ENCODE data around the gene SLC25A29. TPM values are rescaled to one million over a fixed set of nuclear protein-coding genes. Genes with fewer than 3 reads are reported as not detected.

The SLC25A29 gene
- total and polyA plus RNA-seq, 2 of the 13 experiments (the other 11 are each of a cell fraction or from before 2014, with no cell fraction given), result 12.2 to 17.2 TPM

- TF ChIP-seq ZNF770 (CRISPR knock-in tag; IDR thresholded peaks at IDR 0.05), result peak; percentile 40; the same call in 1 of the 2 replicates
- no peak for TF ChIP-seq SOX13 (IDR thresholded peaks at IDR 0.05)
- TF ChIP-seq SOX13 (CRISPR knock-in tag; conservative IDR thresholded peaks at IDR 0.05 in 1 of 2, IDR thresholded peaks at IDR 0.05 in 1 of 2), result no peak
- TF ChIP-seq ZKSCAN8 (CRISPR knock-in tag; IDR thresholded peaks at IDR 0.05; ENCODE audit: borderline replicate concordance), result no peak
- no peak for TF ChIP-seq CBX1 (IDR thresholded peaks at IDR 0.05; ENCODE audit: low read depth)
- TF ChIP-seq MTF1 (CRISPR knock-in tag; IDR thresholded peaks at IDR 0.05), result no peak
- TF ChIP-seq MED1 (CRISPR knock-in tag; IDR thresholded peaks at IDR 0.05), result peak; percentile 44; the same call in 1 of the 2 replicates
- TF ChIP-seq ZNF792 (CRISPR knock-in tag; IDR thresholded peaks at IDR 0.05), result no peak
- no peak for TF ChIP-seq DNMT1 (CRISPR knock-in tag; IDR thresholded peaks at IDR 0.05)
- no peak for TF ChIP-seq ARID2 (CRISPR knock-in tag; IDR thresholded peaks at IDR 0.05; ENCODE audit: borderline replicate concordance)
- TF ChIP-seq ZNF317 (CRISPR knock-in tag; IDR thresholded peaks at IDR 0.05), result no peak
- TF ChIP-seq, protein P1, sequence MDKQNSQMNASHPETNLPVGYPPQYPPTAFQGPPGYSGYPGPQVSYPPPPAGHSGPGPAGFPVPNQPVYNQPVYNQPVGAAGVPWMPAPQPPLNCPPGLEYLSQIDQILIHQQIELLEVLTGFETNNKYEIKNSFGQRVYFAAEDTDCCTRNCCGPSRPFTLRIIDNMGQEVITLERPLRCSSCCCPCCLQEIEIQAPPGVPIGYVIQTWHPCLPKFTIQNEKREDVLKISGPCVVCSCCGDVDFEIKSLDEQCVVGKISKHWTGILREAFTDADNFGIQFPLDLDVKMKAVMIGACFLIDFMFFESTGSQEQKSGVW (CRISPR knock-in tag; IDR thresholded peaks at IDR 0.05; ENCODE audit: borderline replicate concordance), result no peak
- no peak for TF ChIP-seq HOXA7 (CRISPR knock-in tag; IDR thresholded peaks at IDR 0.05)
- TF ChIP-seq ZNF766 (CRISPR knock-in tag; IDR thresholded peaks at IDR 0.05; ENCODE audit: borderline replicate concordance), result no peak
- no peak for TF ChIP-seq THAP7 (CRISPR knock-in tag; IDR thresholded peaks at IDR 0.05)
- TF ChIP-seq ESRRA (CRISPR knock-in tag; IDR thresholded peaks at IDR 0.05; ENCODE audit: low read depth), result 0 out of 2 replicates have a peak, but pooled peaks have one; percentile 41
- TF ChIP-seq FOXA1 (IDR thresholded peaks at IDR 0.05), result no peak
- TF ChIP-seq FOXA1 (CRISPR knock-in tag; IDR thresholded peaks at IDR 0.05), result no peak
- no peak for TF ChIP-seq ZNF839 (CRISPR knock-in tag; IDR thresholded peaks at IDR 0.05; ENCODE audit: borderline replicate concordance)
- TF ChIP-seq BCL6 (CRISPR knock-in tag; IDR thresholded peaks at IDR 0.05), result no peak
- TF ChIP-seq, protein P2, sequence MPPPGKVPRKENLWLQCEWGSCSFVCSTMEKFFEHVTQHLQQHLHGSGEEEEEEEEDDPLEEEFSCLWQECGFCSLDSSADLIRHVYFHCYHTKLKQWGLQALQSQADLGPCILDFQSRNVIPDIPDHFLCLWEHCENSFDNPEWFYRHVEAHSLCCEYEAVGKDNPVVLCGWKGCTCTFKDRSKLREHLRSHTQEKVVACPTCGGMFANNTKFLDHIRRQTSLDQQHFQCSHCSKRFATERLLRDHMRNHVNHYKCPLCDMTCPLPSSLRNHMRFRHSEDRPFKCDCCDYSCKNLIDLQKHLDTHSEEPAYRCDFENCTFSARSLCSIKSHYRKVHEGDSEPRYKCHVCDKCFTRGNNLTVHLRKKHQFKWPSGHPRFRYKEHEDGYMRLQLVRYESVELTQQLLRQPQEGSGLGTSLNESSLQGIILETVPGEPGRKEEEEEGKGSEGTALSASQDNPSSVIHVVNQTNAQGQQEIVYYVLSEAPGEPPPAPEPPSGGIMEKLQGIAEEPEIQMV (CRISPR knock-in tag; IDR thresholded peaks at IDR 0.05; ENCODE audit: low read depth), result 0 out of 2 replicates have a peak, but pooled peaks have one; percentile 21
- TF ChIP-seq SRY (CRISPR knock-in tag; IDR thresholded peaks at IDR 0.05), result no peak
- peak; percentile 30; the same call in 1 of the 2 replicates for TF ChIP-seq ZNF777 (CRISPR knock-in tag; IDR thresholded peaks at IDR 0.05)
- TF ChIP-seq MTERF4 (CRISPR knock-in tag; IDR thresholded peaks at IDR 0.05), result no peak
- TF ChIP-seq RARA (CRISPR knock-in tag; IDR thresholded peaks at IDR 0.05), result 0 out of 2 replicates have a peak, but pooled peaks have one; percentile 16
- TF ChIP-seq ZNF547 (CRISPR knock-in tag; IDR thresholded peaks at IDR 0.05), result peak; percentile 10; the same call in 1 of the 2 replicates
- TF ChIP-seq RBAK (CRISPR knock-in tag; IDR thresholded peaks at IDR 0.05), result no peak
Measured at GRCh38 chr14:100325231-100325632, 19.0 kb upstream of the SLC25A29 start (continued).
